ENCODE results near the gene UBE2E2.

UBE2E2 gene

GRCh38 chr3:23450051-23450450 lies 246.9 kb downstream of the UBE2E2 start:
- TF ChIP-seq, protein P1, sequence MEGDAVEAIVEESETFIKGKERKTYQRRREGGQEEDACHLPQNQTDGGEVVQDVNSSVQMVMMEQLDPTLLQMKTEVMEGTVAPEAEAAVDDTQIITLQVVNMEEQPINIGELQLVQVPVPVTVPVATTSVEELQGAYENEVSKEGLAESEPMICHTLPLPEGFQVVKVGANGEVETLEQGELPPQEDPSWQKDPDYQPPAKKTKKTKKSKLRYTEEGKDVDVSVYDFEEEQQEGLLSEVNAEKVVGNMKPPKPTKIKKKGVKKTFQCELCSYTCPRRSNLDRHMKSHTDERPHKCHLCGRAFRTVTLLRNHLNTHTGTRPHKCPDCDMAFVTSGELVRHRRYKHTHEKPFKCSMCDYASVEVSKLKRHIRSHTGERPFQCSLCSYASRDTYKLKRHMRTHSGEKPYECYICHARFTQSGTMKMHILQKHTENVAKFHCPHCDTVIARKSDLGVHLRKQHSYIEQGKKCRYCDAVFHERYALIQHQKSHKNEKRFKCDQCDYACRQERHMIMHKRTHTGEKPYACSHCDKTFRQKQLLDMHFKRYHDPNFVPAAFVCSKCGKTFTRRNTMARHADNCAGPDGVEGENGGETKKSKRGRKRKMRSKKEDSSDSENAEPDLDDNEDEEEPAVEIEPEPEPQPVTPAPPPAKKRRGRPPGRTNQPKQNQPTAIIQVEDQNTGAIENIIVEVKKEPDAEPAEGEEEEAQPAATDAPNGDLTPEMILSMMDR (IDR thresholded peaks at IDR 0.05; ENCODE audit: insufficient read depth, low read length, missing control alignments): no peak
- ChIA-PET CTCF (no interaction called here), POLR2A (no interaction called here)
- DNase-seq (ENCODE audit: low read depth, low spot score): no peak
- H3K4me3 ChIP-seq (ENCODE audit: low read depth, low read length): no peak overlapping the region

DNA sequence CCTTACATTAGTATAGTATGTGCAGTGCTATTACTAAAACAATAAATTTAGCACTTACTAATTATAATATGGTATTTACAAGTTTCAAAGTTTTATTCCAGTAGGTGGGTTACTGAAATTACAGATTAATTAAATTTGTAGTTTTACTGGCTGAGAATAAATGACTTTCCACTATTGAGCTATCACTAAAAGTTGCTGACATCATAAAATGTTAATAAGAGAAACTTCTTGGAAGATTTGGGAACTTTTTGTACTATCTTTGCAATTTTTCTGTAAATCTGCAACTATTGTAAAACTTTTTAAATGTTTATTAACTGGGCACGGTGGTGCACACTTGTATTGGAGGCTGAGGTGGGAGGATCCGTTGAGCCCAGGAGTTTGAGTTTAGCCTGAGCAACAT lies 247.7 kb downstream of the UBE2E2 start:
- TF ChIP-seq, protein P1 (IDR thresholded peaks at IDR 0.05; ENCODE audit: insufficient read depth, low read length, missing control alignments): no peak
- POLR2A ChIA-PET: no interaction called here
- DNase-seq (ENCODE audit: low read depth, low spot score): no peak
- no peak overlapping the region for H3K4me3 ChIP-seq (ENCODE audit: low read depth, low read length)
- CTCF ChIA-PET: no interaction called here

- CTCF ChIA-PET: no interaction called here
- TF ChIP-seq, protein P1 (IDR thresholded peaks at IDR 0.05; ENCODE audit: insufficient read depth, low read length, missing control alignments): no peak
- no peak overlapping the region for H3K4me3 ChIP-seq (ENCODE audit: low read depth, low read length)
- DNase-seq (ENCODE audit: low read depth, low spot score): no peak
- POLR2A ChIA-PET: no interaction called here
Measured at GRCh38 chr3:23452408-23452807, 249.3 kb downstream of the UBE2E2 start.

- DNase-seq (ENCODE audit: low read depth, low spot score): peak; percentile 49
- ChIA-PET CTCF (no interaction called here), POLR2A (no interaction called here)
- no peak overlapping the region for H3K4me3 ChIP-seq (ENCODE audit: low read depth, low read length)
- TF ChIP-seq, protein P1 (IDR thresholded peaks at IDR 0.05; ENCODE audit: insufficient read depth, low read length, missing control alignments): no peak
Measured at GRCh38 chr3:23455084-23455483, 252.0 kb downstream of the UBE2E2 start.

GRCh38 chr3:23455775-23456174 lies 252.6 kb downstream of the UBE2E2 start:
- TF ChIP-seq, protein P1 (IDR thresholded peaks at IDR 0.05; ENCODE audit: insufficient read depth, low read length, missing control alignments): no peak
- no peak overlapping the region for H3K4me3 ChIP-seq (ENCODE audit: low read depth, low read length)
- peak; percentile 41 for DNase-seq (ENCODE audit: low read depth, low spot score)
- POLR2A ChIA-PET: no interaction called here
- CTCF ChIA-PET: interaction anchor here (1.3 to 1.4 kb wide), 2 partner anchors 9 to 38 kb away, joined by 3 read pairs; no protein-coding TSS in a partner anchor

- ChIA-PET CTCF (interaction anchor here (0.5 to 0.9 kb wide), 2 partner anchors 417 to 971 kb away, joined by 3 read pairs; no protein-coding TSS in a partner anchor), POLR2A (no interaction called here)
- no peak for DNase-seq (ENCODE audit: low read depth, low spot score)
- H3K4me3 ChIP-seq (ENCODE audit: low read depth, low read length): no peak overlapping the region
- TF ChIP-seq, protein P1 (IDR thresholded peaks at IDR 0.05; ENCODE audit: insufficient read depth, low read length, missing control alignments): no peak
Measured at GRCh38 chr3:23457697-23458096, 254.6 kb downstream of the UBE2E2 start.
